HepG2 (cell line): Measurements from ENCODE around the gene MIS18BP1. TPM values are rescaled to one million over a fixed set of nuclear protein-coding genes. Genes with fewer than 3 reads are reported as not detected.

Experiments
- ATAC-seq: fragments of 200-7000 bp; cut with Tn5 transposase; 3 replicates; pipeline ENCODE4 v1.9.1; 2020; ENCODE audit warnings: mild to moderate bottlenecking, moderate library complexity
- BruUV-seq: library from RNA; stranded (reverse); fragments of 400-500 nt; replicated peaks from 2 replicates; lab custom pipeline; 2021; lab: Mats Ljungman, UMichigan
- CTCF ChIA-PET: fragments of 300-600 bp; formaldehyde crosslinking; extraction: SDS; loops from one replicate; lab custom pipeline; 2021; ENCODE audit warnings: low total read pairs, inconsistent platforms, low intra/inter-chr PET ratio; lab: Yijun Ruan, JAX
- POLR2A ChIA-PET: fragments of 350-600 bp; sonication (Branson Sonifier 250); formaldehyde crosslinking; loops from one replicate; lab custom pipeline; 2020; ENCODE audit warnings: antibody characterized with exemption, inconsistent platforms; lab: Yijun Ruan, JAX
- DNase-seq: peaks from one replicate; pipeline ENCODE4 v3.0.0-alpha.2; 2015; ENCODE audit warnings: low spot score
- FAIRE-seq: peaks from 3 replicates; lab custom pipeline; 2011; peaks lifted over from hg19 to GRCh38; lab: Jason Lieb, UNC
- H2AFZ ChIP-seq: one replicate; pipeline ENCODE4 v1.6.1; 2011; ENCODE audit warnings: low read length, inconsistent platforms
- H3K27ac ChIP-seq: fragments of 300-600 bp; 3 replicates; pipeline ENCODE4 v1.8.0; 2011; ENCODE audit warnings: mixed run types, mild to moderate bottlenecking, mixed read lengths, low read length, inconsistent platforms; ENCODE audit not compliant: insufficient read depth; ENCODE audit errors: extremely low read length
- H3K27me3 ChIP-seq, 2 experiments: fragments of 200-600 bp in 1 of 2; 2 replicates in 1 of 2; 3 replicates in 1 of 2; pipeline versions ENCODE4 v1.6.0 to v1.8.0; 2011; ENCODE audit warnings: low read length in 2 of 2, mild to moderate bottlenecking in 2 of 2, moderate library complexity in 2 of 2, inconsistent platforms in 1 of 2; ENCODE audit not compliant: insufficient read depth in 2 of 2, control insufficient read depth in 1 of 2
- H3K36me3 ChIP-seq, 2 experiments: fragments of 200-600 bp in 1 of 2; replicated peaks in 1 of 2; 2 replicates in 1 of 2; 3 replicates in 1 of 2; pipeline versions ENCODE4 v1.5.1 to v1.8.0; 2011; ENCODE audit warnings: low read length in 2 of 2, inconsistent platforms in 1 of 2; ENCODE audit not compliant: insufficient read depth in 2 of 2, control insufficient read depth in 1 of 2
- H3K4me1 ChIP-seq: 2 replicates; pipeline ENCODE4 v1.5.1; 2012; ENCODE audit warnings: low read length, inconsistent platforms; ENCODE audit not compliant: insufficient read depth
- H3K4me2 ChIP-seq: 2 replicates; pipeline ENCODE4 v1.6.0; 2011; ENCODE audit warnings: low read depth, low read length, inconsistent platforms
- H3K4me3 ChIP-seq, 3 experiments: fragments of 200-600 bp in 1 of 3; sonication (generic), shearing (Covaris generic) in 1 of 3; replicated peaks in 1 of 3; 2 replicates each; pipeline ENCODE4 v1.5.1; 2011 to 2016; ENCODE audit warnings: low read length in 3 of 3, inconsistent platforms in 2 of 3, low read depth in 2 of 3, mild to moderate bottlenecking in 2 of 3, control low read depth in 1 of 3, mixed read lengths in 1 of 3; ENCODE audit not compliant: insufficient read depth in 1 of 3
- H3K79me2 ChIP-seq: one replicate; pipeline ENCODE4 v1.6.1; 2011; ENCODE audit warnings: low read length, inconsistent platforms; ENCODE audit not compliant: insufficient read depth
- H3K9ac ChIP-seq: 2 replicates; pipeline ENCODE4 v1.6.0; 2011; ENCODE audit warnings: mild to moderate bottlenecking, low read depth, low read length, inconsistent platforms; ENCODE audit not compliant: insufficient read depth
- H3K9me3 ChIP-seq: 2 replicates; pipeline ENCODE4 v1.5.1; 2012; ENCODE audit warnings: mild to moderate bottlenecking, low read length
- H4K20me1 ChIP-seq: 2 replicates; pipeline ENCODE4 v1.6.0; 2011; ENCODE audit warnings: inconsistent platforms, mild to moderate bottlenecking, low read length, moderate library complexity; ENCODE audit not compliant: insufficient read depth
- ATF7-NPFF ChIP-seq: sonication (generic); formaldehyde crosslinking; IDR thresholded peaks from 2 replicates; pipeline ENCODE4 v1.8.1; 2023; ENCODE audit warnings: mild to moderate bottlenecking, low read depth, missing genetic modification reagents, moderate library complexity
- CBX5 ChIP-seq: sonication (generic); formaldehyde crosslinking; IDR thresholded peaks from 2 replicates; pipeline ENCODE4 v1.4.0; 2020; ENCODE audit warnings: missing genetic modification reagents, borderline replicate concordance
- ESRRA ChIP-seq: sonication (generic); formaldehyde crosslinking; IDR thresholded peaks from 2 replicates; pipeline ENCODE4 v1.5.1; 2020; ENCODE audit warnings: mild to moderate bottlenecking, low read depth, missing genetic modification reagents
- FOXO4 ChIP-seq: sonication (generic); formaldehyde crosslinking; conservative IDR thresholded peaks from 2 replicates; pipeline ENCODE4 v1.8.1; 2023; ENCODE audit warnings: missing genetic modification reagents
- HDAC1 ChIP-seq: sonication (generic); formaldehyde crosslinking; IDR thresholded peaks from 2 replicates; pipeline ENCODE4 v1.5.1; 2020; ENCODE audit warnings: mild to moderate bottlenecking, missing genetic modification reagents
- HNRNPK ChIP-seq: fragments of 200-400 bp; formaldehyde crosslinking; IDR thresholded peaks from 2 replicates; pipeline ENCODE4 v1.6.1; 2018; ENCODE audit warnings: low read length, low read depth, moderate library complexity, mild to moderate bottlenecking; ENCODE audit not compliant: poor library complexity, severe bottlenecking
- HOXD1 ChIP-seq: sonication (generic); formaldehyde crosslinking; IDR thresholded peaks from 2 replicates; pipeline ENCODE4 v1.5.0; 2020; ENCODE audit warnings: missing genetic modification reagents
- KLF11 ChIP-seq: IDR thresholded peaks from 2 replicates; pipeline ENCODE4 v1.6.1; 2016; ENCODE audit warnings: missing compliant biosample characterization
- KLF9 ChIP-seq: IDR thresholded peaks from 2 replicates; pipeline ENCODE4 v1.6.1; 2016; ENCODE audit warnings: low read depth
- MYPOP ChIP-seq: sonication (generic); formaldehyde crosslinking; IDR thresholded peaks from 2 replicates; pipeline ENCODE4 v1.8.1; 2023; ENCODE audit warnings: mild to moderate bottlenecking, moderate library complexity, missing genetic modification reagents
- NCOA2 ChIP-seq: sonication (generic); formaldehyde crosslinking; IDR thresholded peaks from 2 replicates; pipeline ENCODE4 v1.8.0; 2022; ENCODE audit warnings: inconsistent platforms
- NKX3-1 ChIP-seq: sonication (generic); formaldehyde crosslinking; IDR thresholded peaks from 2 replicates; pipeline ENCODE4 v1.5.0; 2020; ENCODE audit warnings: missing genetic modification reagents
- ZBTB8A ChIP-seq: sonication (generic); formaldehyde crosslinking; IDR thresholded peaks from 2 replicates; pipeline ENCODE4 v1.4.0; 2020; ENCODE audit warnings: mild to moderate bottlenecking, low read depth, missing genetic modification reagents, borderline replicate concordance
- ZIK1 ChIP-seq: sonication (generic); formaldehyde crosslinking; IDR thresholded peaks from 2 replicates; pipeline ENCODE4 v1.5.0; 2020; ENCODE audit warnings: mild to moderate bottlenecking, low read depth, missing genetic modification reagents, borderline replicate concordance
- ZNF33A ChIP-seq: sonication (generic); formaldehyde crosslinking; IDR thresholded peaks from 2 replicates; pipeline ENCODE4 v1.5.1; 2020; ENCODE audit warnings: missing genetic modification reagents, mild to moderate bottlenecking, moderate library complexity, borderline replicate concordance
- ZNF546 ChIP-seq: sonication (generic); formaldehyde crosslinking; conservative IDR thresholded peaks from 2 replicates; pipeline ENCODE4 v1.8.1; 2023; ENCODE audit warnings: mild to moderate bottlenecking, missing genetic modification reagents
- ZNF687 ChIP-seq: sonication (generic); formaldehyde crosslinking; IDR thresholded peaks from 2 replicates; pipeline ENCODE4 v1.5.1; 2020; ENCODE audit warnings: mild to moderate bottlenecking, missing genetic modification reagents, moderate library complexity
- ZNF782 ChIP-seq: sonication (generic); formaldehyde crosslinking; IDR thresholded peaks from 2 replicates; pipeline ENCODE4 v1.4.0; 2020; ENCODE audit warnings: missing genetic modification reagents, mild to moderate bottlenecking, borderline replicate concordance
- ZNF792 ChIP-seq: IDR thresholded peaks from 2 replicates; pipeline ENCODE4 v1.6.1; 2016
- ZSCAN25 ChIP-seq: sonication (generic); formaldehyde crosslinking; IDR thresholded peaks from 2 replicates; pipeline ENCODE4 v1.8.0; 2022; ENCODE audit warnings: mild to moderate bottlenecking, missing genetic modification reagents
- in situ Hi-C: cut with HindIII; loops from 2 replicates; pipeline ENCODE4 v1.10.0; 2017; ENCODE audit warnings: low pct_unique_long_range_greater_than_20kb; ENCODE audit not compliant: extremely low pct_ligation_motif_present
- intact Hi-C: fragments of 100-400 bp; cut with micrococcal nuclease; formaldehyde crosslinking; loops from one replicate; pipeline ENCODE4 v1.10.0; 2022; ENCODE audit not compliant: unreplicated experiment
- polyA plus RNA-seq, 8 experiments: library from polyadenylated mRNA; depleted of rRNA in 3 of 8; stranded (reverse) in 7 of 8; unstranded in 1 of 8; fragments of >200 nt; fragmentation: Illumina TruSeq in 4 of 8; extraction: Trizol in 4 of 8; gene quantifications; 2 replicates each; pipeline versions ENCODE4 v1.2.1 to v1.2.3, GENCODE V29; 2011 to 2016; ENCODE audit warnings: low read depth in 4 of 8, missing spikeins in 1 of 8, mixed read lengths in 1 of 8; ENCODE audit not compliant: insufficient read depth in 1 of 8
- total RNA-seq, 5 experiments: library from RNA; depleted of rRNA; stranded (reverse); fragments of >200 nt; fragmentation: Illumina TruSeq; extraction: Trizol; gene quantifications; 2 replicates each; pipeline ENCODE4 v1.2.3, GENCODE V29; 2016; ENCODE audit warnings: low read depth in 1 of 5

Gene MIS18BP1
- total and polyA plus RNA-seq, 2 of the 13 experiments (the other 11 are each of a cell fraction or from before 2014, with no cell fraction given): 9.5 to 36.4 TPM

GRCh38 chr14:45210159-45210558 is 42.8 kb downstream of the MIS18BP1 start (continued):
- TF ChIP-seq KLF11 (CRISPR knock-in tag): no peak
- no peak for TF ChIP-seq ZBTB8A (CRISPR knock-in tag)
- TF ChIP-seq MYPOP (CRISPR knock-in tag): no peak
- TF ChIP-seq HDAC1 (CRISPR knock-in tag): no peak
- no peak for TF ChIP-seq FOXO4 (CRISPR knock-in tag)
- TF ChIP-seq NCOA2 (CRISPR knock-in tag): no peak
- TF ChIP-seq CBX5 (CRISPR knock-in tag): no peak
- no peak for TF ChIP-seq ESRRA (CRISPR knock-in tag)
- TF ChIP-seq ZIK1 (CRISPR knock-in tag): no peak
- TF ChIP-seq ZNF792 (CRISPR knock-in tag): no peak
- TF ChIP-seq, all 625 proteins: peak for 0

- H3K4me1 ChIP-seq: no peaks in the 10 kb centered on the region
- no peaks in the 10 kb centered on the region for H3K27me3 ChIP-seq
- in situ Hi-C loops (no loop called here), intact Hi-C loops (no loop called here)
- no peak overlapping the region for H3K4me2 ChIP-seq
- TF ChIP-seq ZNF546 (CRISPR knock-in tag) (no peak), HOXD1 (CRISPR knock-in tag) (no peak), ZNF33A (CRISPR knock-in tag) (no peak), KLF9 (CRISPR knock-in tag) (no peak), ZSCAN25 (CRISPR knock-in tag) (no peak), ATF7-NPFF (no peak), HNRNPK (no peak), NKX3-1 (no peak), ZNF687 (CRISPR knock-in tag) (no peak), ZNF782 (no peak)
- H3K4me3 ChIP-seq: no peak overlapping the region
- BruUV-seq: no TSS peak
- no peak overlapping the region for H3K9ac ChIP-seq
- no peaks in the 10 kb centered on the region for H4K20me1 ChIP-seq
- ChIA-PET CTCF (no interaction called here), POLR2A (no interaction called here)
- ATAC-seq (no peak), FAIRE-seq (no peak), DNase-seq (no peak)
- no peak overlapping the region for H2AFZ ChIP-seq
- no peaks in the 10 kb centered on the region for H3K9me3 ChIP-seq
- H3K27ac ChIP-seq: no peak overlapping the region
- no peaks in the 10 kb centered on the region for H3K79me2 ChIP-seq
- peaks cover 4 to 22% of the 10 kb centered on the region in 2 experiments; a peak in 4 of 5 replicates for H3K36me3 ChIP-seq
Measured at GRCh38 chr14:45204241-45204640, 48.8 kb downstream of the MIS18BP1 start.
